ENCODE data around the gene NCOA7. TPM values are rescaled to one million over a fixed set of nuclear protein-coding genes. Genes with fewer than 3 reads are reported as not detected.

The NCOA7 gene
- total RNA-seq, 1 donor from 2014 or later, result 26.2 TPM

DNA sequence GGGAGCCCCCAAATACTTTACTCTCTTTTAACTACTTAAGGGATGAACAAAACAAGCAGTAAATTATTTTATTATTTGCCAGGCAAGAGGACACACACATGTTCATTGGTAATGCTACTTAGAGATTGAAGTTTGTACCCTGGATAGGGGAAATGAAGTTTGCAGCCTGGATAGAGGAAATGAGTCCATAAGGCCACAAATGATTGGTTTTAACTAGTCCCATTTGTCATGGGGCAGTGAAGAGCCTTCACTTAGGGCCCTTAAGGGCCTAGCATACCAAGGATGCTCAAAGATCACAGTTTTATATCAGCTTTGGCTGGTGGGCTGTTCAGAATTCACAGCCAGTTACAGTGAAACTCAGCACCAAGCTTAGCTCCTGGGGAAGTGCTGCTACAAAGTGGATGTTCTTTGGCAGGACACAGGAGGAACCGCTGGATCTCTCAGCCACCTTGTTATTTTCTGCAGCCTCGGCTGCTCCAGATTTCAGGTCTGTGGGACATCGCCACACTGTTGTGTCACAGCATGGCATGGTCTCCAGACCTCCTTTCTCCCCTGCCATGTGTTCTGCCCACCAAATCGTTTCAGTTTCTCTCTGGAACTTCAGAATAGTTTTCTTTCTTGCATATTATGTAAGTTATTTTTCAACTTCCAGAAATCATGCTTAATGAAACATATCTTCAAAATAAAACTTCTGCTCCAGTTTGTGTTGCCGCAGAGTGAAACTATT is 41.8 kb downstream of the NCOA7 start:
- TF ChIP-seq, protein P1, sequence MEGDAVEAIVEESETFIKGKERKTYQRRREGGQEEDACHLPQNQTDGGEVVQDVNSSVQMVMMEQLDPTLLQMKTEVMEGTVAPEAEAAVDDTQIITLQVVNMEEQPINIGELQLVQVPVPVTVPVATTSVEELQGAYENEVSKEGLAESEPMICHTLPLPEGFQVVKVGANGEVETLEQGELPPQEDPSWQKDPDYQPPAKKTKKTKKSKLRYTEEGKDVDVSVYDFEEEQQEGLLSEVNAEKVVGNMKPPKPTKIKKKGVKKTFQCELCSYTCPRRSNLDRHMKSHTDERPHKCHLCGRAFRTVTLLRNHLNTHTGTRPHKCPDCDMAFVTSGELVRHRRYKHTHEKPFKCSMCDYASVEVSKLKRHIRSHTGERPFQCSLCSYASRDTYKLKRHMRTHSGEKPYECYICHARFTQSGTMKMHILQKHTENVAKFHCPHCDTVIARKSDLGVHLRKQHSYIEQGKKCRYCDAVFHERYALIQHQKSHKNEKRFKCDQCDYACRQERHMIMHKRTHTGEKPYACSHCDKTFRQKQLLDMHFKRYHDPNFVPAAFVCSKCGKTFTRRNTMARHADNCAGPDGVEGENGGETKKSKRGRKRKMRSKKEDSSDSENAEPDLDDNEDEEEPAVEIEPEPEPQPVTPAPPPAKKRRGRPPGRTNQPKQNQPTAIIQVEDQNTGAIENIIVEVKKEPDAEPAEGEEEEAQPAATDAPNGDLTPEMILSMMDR (IDR thresholded peaks at IDR 0.05; ENCODE audit: unreplicated experiment), result no peak
- Mint-ChIP-seq H3K9me3 (ENCODE audit: unreplicated experiment) (no peaks in the 10 kb centered on the region), H3K27ac (ENCODE audit: unreplicated experiment) (no peak overlapping the region), H3K4me3 (ENCODE audit: unreplicated experiment) (no peak overlapping the region), H3K27me3 (ENCODE audit: unreplicated experiment) (peaks cover 2% of the 10 kb centered on the region), H3K36me3 (ENCODE audit: low read depth, unreplicated experiment) (peaks cover under 1% of the 10 kb centered on the region), H3K4me1 (ENCODE audit: unreplicated experiment) (peaks cover 55% of the 10 kb centered on the region)
- DNase-seq (ENCODE audit: low spot score), result no peak

GRCh38 chr6:125834348-125834747 is 43.6 kb downstream of the NCOA7 start:
- Mint-ChIP-seq H3K27ac (ENCODE audit: unreplicated experiment) (no peak overlapping the region), H3K4me1 (ENCODE audit: unreplicated experiment) (peaks cover 59% of the 10 kb centered on the region), H3K27me3 (ENCODE audit: unreplicated experiment) (peaks cover 5% of the 10 kb centered on the region), H3K9me3 (ENCODE audit: unreplicated experiment) (no peaks in the 10 kb centered on the region), H3K36me3 (ENCODE audit: low read depth, unreplicated experiment) (peaks cover 4% of the 10 kb centered on the region), H3K4me3 (ENCODE audit: unreplicated experiment) (no peak overlapping the region)
- no peak for DNase-seq (ENCODE audit: low spot score)
- TF ChIP-seq, protein P1 (IDR thresholded peaks at IDR 0.05; ENCODE audit: unreplicated experiment), result no peak

- Mint-ChIP-seq H3K4me1 (ENCODE audit: unreplicated experiment) (peaks cover 57% of the 10 kb centered on the region), H3K27me3 (ENCODE audit: unreplicated experiment) (peaks cover 5% of the 10 kb centered on the region), H3K36me3 (ENCODE audit: low read depth, unreplicated experiment) (peaks cover 4% of the 10 kb centered on the region), H3K4me3 (ENCODE audit: unreplicated experiment) (no peak overlapping the region), H3K9me3 (ENCODE audit: unreplicated experiment) (no peaks in the 10 kb centered on the region), H3K27ac (ENCODE audit: unreplicated experiment) (peak overlapping the region; percentile 72)
- TF ChIP-seq, protein P1 (IDR thresholded peaks at IDR 0.05; ENCODE audit: unreplicated experiment), result no peak
- no peak for DNase-seq (ENCODE audit: low spot score)
These were observed 44.5 kb downstream of the NCOA7 start for GRCh38 chr6:125835221-125835744.

DNA sequence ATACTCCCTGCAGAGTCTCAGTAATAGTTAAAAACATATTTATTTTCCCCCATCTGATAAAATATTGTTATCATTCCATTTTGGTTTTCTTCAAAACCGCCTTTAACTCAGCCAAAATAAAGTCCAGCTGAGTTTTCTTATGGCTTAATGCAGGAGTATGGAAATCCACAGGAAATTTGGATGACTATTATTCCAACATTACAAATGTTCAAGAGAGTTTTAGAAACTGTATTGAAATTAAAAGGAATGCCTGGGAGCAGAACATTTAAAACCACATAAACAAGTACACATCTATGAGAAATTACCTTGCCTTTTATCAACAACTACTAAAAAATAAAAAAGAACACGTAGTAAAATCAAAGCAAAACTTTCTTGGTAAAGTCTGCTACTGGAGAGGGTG is 45.7 kb downstream of the NCOA7 start:
- Mint-ChIP-seq H3K27ac (ENCODE audit: unreplicated experiment) (no peak overlapping the region), H3K4me1 (ENCODE audit: unreplicated experiment) (peaks cover 51% of the 10 kb centered on the region)

More for the DNA sequence above, 45.7 kb downstream of the NCOA7 start:
- no peak for DNase-seq (ENCODE audit: low spot score)
- TF ChIP-seq, protein P1 (IDR thresholded peaks at IDR 0.05; ENCODE audit: unreplicated experiment), result no peak
- Mint-ChIP-seq H3K36me3 (ENCODE audit: low read depth, unreplicated experiment) (peaks cover 4% of the 10 kb centered on the region), H3K9me3 (ENCODE audit: unreplicated experiment) (no peaks in the 10 kb centered on the region), H3K27me3 (ENCODE audit: unreplicated experiment) (peaks cover 5% of the 10 kb centered on the region), H3K4me3 (ENCODE audit: unreplicated experiment) (no peak overlapping the region)

Data from endothelial cell (in vitro differentiated cells).